Peyer's patch (tissue), 4 donors: ENCODE measurements around the gene DACT2. TPM values are rescaled to one million over a fixed set of nuclear protein-coding genes. Genes with fewer than 3 reads are reported as not detected.

ENCODE experiments used
- DNase-seq, 3 donors: peaks; one replicate each; pipeline ENCODE4 v3.0.0-alpha.2; 2017 to 2019
- H3K27ac ChIP-seq, 4 donors: fragments of 200-600 bp; sonication (generic); one replicate each; pipeline ENCODE4 v1.5.1; 2016 to 2019
- H3K27me3 ChIP-seq, 2 donors: fragments of 200-600 bp; sonication (generic); one replicate each; pipeline ENCODE4 v1.5.1; 2019
- H3K36me3 ChIP-seq, 3 donors: fragments of 200-600 bp; sonication (generic); one replicate each; pipeline ENCODE4 v1.5.1; 2016 to 2019
- H3K4me1 ChIP-seq, 4 donors: fragments of 200-600 bp; sonication (generic); one replicate each; pipeline ENCODE4 v1.5.1; 2016 to 2019
- H3K4me3 ChIP-seq, 4 donors: fragments of 200-600 bp; sonication (generic); 1 replicate in 3 of 4; 2 replicates in 1 of 4; pipeline ENCODE4 v1.5.1; 2016 to 2019; ENCODE audit warnings: mild to moderate bottlenecking in 1 of 4
- H3K9me3 ChIP-seq, 4 donors: fragments of 200-600 bp; sonication (generic); one replicate each; pipeline ENCODE4 v1.5.1; 2016 to 2019; ENCODE audit warnings: mild to moderate bottlenecking in 1 of 4
- CTCF ChIP-seq, 6 experiments: fragments of 450-650 bp in 4 of 6; fragments of 200-600 bp in 2 of 6; sonication (generic) in 1 of 6; IDR thresholded peaks; one replicate each; pipeline ENCODE4 v1.5.1; 2017 to 2019; ENCODE audit warnings: antibody characterized with exemption in 6 of 6, mild to moderate bottlenecking in 3 of 6, moderate library complexity in 1 of 6
- POLR2A ChIP-seq, 2 donors: fragments of 450-650 bp; IDR thresholded peaks; one replicate each; pipeline ENCODE4 v1.5.1; 2017; ENCODE audit warnings: antibody characterized with exemption in 2 of 2, mild to moderate bottlenecking in 2 of 2, moderate library complexity in 2 of 2
- total RNA-seq, 4 donors: library from RNA; depleted of rRNA; stranded (reverse); fragments of >200 nt; gene quantifications; one replicate each; pipeline ENCODE4 v1.1.0, GENCODE V29; 2016

The DACT2 gene
- total RNA-seq, 4 donors from 2014 or later = 0.35 to 2.7 (median 1.8) TPM

GRCh38 chr6:168275168-168275567 lies 44.4 kb downstream of the DACT2 start:
- Histone ChIP-seq H3K4me3 (no peak overlapping the region), H3K4me1 (peaks cover 0 to 13% (median 0%) of the 10 kb centered on the region in 4 donors), H3K27ac (no peak overlapping the region), H3K9me3 (no peaks in the 10 kb centered on the region), H3K36me3 (no peaks in the 10 kb centered on the region), H3K27me3 (no peaks in the 10 kb centered on the region)
- DNase-seq = no peak
- TF ChIP-seq POLR2A (IDR thresholded peaks at IDR 0.05) (no peak), CTCF (IDR thresholded peaks at IDR 0.05) (no peak)

- Histone ChIP-seq H3K9me3 (no peaks in the 10 kb centered on the region), H3K27ac (peak overlapping the region in 3 of 4 donors; percentile 36 to 82 (median 63)), H3K4me1 (peaks cover 0 to 13% (median 0%) of the 10 kb centered on the region in 4 donors), H3K27me3 (no peaks in the 10 kb centered on the region), H3K36me3 (no peaks in the 10 kb centered on the region), H3K4me3 (peak overlapping the region in 2 of 4 donors; percentile 17 to 43)
- TF ChIP-seq POLR2A (IDR thresholded peaks at IDR 0.05) = no peak
- DNase-seq = peak in 2 of 3 donors; percentile 66 to 74
Observed at GRCh38 chr6:168274037-168274952, 45.3 kb downstream of the DACT2 start.

GRCh38 chr6:168273441-168274036 lies 46.0 kb downstream of the DACT2 start:
- H3K4me3 ChIP-seq = peak overlapping the region in 2 of 4 donors; percentile 17 to 43
- peaks cover 0 to 13% (median 0%) of the 10 kb centered on the region in 4 donors for H3K4me1 ChIP-seq
- peak overlapping the region in 3 of 4 donors; percentile 36 to 82 (median 63) for H3K27ac ChIP-seq
- no peaks in the 10 kb centered on the region for H3K36me3 ChIP-seq
- H3K9me3 ChIP-seq = no peaks in the 10 kb centered on the region
- H3K27me3 ChIP-seq = no peaks in the 10 kb centered on the region
- DNase-seq = no peak
- no peak for TF ChIP-seq POLR2A (IDR thresholded peaks at IDR 0.05)
- TF ChIP-seq CTCF (IDR thresholded peaks at IDR 0.05) = no peak

DNA sequence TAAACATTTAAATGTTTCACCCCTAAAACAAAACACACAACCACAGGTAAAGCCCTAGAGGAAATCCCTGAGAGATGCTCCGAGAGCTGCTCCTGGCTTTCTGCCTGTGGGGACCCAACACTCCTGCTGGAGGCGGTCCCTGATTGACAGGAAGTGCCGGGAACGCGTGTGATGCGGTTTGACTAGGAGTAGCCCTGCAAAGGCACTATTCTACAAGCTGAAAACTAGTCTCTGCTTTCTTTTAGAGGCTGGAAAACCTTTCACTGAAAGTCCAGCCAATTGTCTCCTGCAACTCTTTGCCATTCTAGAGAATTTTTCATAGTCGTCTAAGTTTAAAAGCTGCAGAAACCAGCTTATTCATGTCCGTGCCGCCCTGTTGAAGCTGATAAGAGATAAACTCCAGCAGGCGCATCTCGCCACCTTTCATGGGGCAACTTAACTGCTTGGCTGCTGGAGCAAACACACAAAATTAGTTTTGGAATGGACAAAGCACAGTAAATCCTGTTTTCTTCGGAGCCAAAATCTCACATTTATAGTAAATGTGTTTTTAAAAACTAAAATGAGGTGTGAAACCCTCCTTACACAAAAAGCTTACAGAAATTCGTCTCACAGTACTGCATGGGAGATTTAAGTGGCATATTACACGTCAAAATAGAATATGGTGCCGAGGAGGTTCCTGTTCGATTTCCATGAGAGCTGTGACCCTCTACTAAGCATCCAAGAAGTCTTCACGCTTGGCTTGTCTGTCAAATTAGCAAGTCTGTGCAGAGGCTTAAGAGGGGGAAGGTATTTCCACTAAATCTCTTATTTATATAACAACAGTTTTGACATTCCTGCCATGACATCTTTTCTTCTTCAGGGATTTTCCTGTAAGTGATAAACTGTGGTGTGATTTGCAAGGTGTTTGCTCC lies 46.9 kb downstream of the DACT2 start:
- H3K27ac ChIP-seq = peak overlapping the region in 1 of 4 donors; percentile 82
- peaks cover 0 to 13% (median 0%) of the 10 kb centered on the region in 4 donors for H3K4me1 ChIP-seq
- no peak for DNase-seq
- TF ChIP-seq CTCF (IDR thresholded peaks at IDR 0.05) = no peak
- TF ChIP-seq POLR2A (IDR thresholded peaks at IDR 0.05) = no peak
- H3K27me3 ChIP-seq = no peaks in the 10 kb centered on the region
- no peak overlapping the region for H3K4me3 ChIP-seq
- H3K9me3 ChIP-seq = no peaks in the 10 kb centered on the region
- H3K36me3 ChIP-seq = no peaks in the 10 kb centered on the region

- Histone ChIP-seq H3K4me3 (no peak overlapping the region), H3K36me3 (no peaks in the 10 kb centered on the region), H3K27me3 (no peaks in the 10 kb centered on the region), H3K27ac (no peak overlapping the region), H3K9me3 (no peaks in the 10 kb centered on the region), H3K4me1 (peaks cover 0 to 13% (median 0%) of the 10 kb centered on the region in 4 donors)
- TF ChIP-seq POLR2A (IDR thresholded peaks at IDR 0.05) = no peak
- no peak for TF ChIP-seq CTCF (IDR thresholded peaks at IDR 0.05)
- no peak for DNase-seq
Observed at GRCh38 chr6:168270274-168271172, 49.1 kb downstream of the DACT2 start.
